Measurements from ENCODE around the gene ITGA4. TPM values are rescaled to one million over a fixed set of nuclear protein-coding genes. Genes with fewer than 3 reads are reported as not detected.

The ITGA4 gene
- polyA plus RNA-seq, 1 experiment = 17.6 TPM

GRCh38 chr2:181474222-181474881, 17.2 kb downstream of the ITGA4 start:
- Histone ChIP-seq H3K27me3 (ENCODE audit: control insufficient read depth, insufficient read depth, low read length) (no peaks in the 10 kb centered on the region), H3K4me3 (ENCODE audit: low read depth, low read length) (no peak overlapping the region), H3K36me3 (ENCODE audit: control insufficient read depth, insufficient read depth, low read length) (no peaks in the 10 kb centered on the region)
- TF ChIP-seq, protein P1, sequence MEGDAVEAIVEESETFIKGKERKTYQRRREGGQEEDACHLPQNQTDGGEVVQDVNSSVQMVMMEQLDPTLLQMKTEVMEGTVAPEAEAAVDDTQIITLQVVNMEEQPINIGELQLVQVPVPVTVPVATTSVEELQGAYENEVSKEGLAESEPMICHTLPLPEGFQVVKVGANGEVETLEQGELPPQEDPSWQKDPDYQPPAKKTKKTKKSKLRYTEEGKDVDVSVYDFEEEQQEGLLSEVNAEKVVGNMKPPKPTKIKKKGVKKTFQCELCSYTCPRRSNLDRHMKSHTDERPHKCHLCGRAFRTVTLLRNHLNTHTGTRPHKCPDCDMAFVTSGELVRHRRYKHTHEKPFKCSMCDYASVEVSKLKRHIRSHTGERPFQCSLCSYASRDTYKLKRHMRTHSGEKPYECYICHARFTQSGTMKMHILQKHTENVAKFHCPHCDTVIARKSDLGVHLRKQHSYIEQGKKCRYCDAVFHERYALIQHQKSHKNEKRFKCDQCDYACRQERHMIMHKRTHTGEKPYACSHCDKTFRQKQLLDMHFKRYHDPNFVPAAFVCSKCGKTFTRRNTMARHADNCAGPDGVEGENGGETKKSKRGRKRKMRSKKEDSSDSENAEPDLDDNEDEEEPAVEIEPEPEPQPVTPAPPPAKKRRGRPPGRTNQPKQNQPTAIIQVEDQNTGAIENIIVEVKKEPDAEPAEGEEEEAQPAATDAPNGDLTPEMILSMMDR (IDR thresholded peaks at IDR 0.05; ENCODE audit: insufficient read depth, low read depth, low read length) = no peak
- POLR2A ChIA-PET = interaction anchor here (0.5 kb wide), 1 partner anchor 901 kb away, joined by 4 read pairs; no protein-coding TSS in a partner anchor
- CTCF ChIA-PET = interaction anchor here (0.6 to 3.0 kb wide), 3 partner anchors 8 to 17 kb away, joined by 3 to 10 read pairs (median 4); partner anchors contain the start of gene ITGA4
- no peak for DNase-seq (ENCODE audit: low read depth)

DNA sequence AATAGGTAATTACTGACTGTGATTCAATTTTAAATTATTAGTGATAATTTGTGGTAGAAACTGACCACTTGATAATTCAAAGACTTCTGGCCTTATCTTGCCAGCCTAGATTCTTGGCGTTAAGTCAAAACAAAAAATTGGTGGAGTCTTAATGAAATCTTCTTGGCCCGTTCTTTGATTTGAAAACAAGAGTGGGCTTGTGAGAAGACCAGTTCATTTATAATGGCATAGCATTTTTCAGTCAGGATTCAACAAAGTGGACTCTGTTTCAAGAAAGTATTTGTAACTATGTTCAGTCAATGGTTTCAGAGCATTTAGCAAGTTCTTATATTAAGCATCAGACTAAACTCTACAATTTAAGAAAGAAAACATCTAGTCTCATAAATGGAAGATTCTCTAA, 26.0 kb downstream of the ITGA4 start:
- ChIA-PET POLR2A (no interaction called here), CTCF (no interaction called here)
- Histone ChIP-seq H3K36me3 (ENCODE audit: control insufficient read depth, insufficient read depth, low read length) (no peaks in the 10 kb centered on the region; the same call in 1 of the 2 replicates), H3K27me3 (ENCODE audit: control insufficient read depth, insufficient read depth, low read length) (no peaks in the 10 kb centered on the region), H3K4me3 (ENCODE audit: low read depth, low read length) (no peak overlapping the region)
- TF ChIP-seq, protein P1 (IDR thresholded peaks at IDR 0.05; ENCODE audit: insufficient read depth, low read depth, low read length) = no peak
- no peak for DNase-seq (ENCODE audit: low read depth)

DNA sequence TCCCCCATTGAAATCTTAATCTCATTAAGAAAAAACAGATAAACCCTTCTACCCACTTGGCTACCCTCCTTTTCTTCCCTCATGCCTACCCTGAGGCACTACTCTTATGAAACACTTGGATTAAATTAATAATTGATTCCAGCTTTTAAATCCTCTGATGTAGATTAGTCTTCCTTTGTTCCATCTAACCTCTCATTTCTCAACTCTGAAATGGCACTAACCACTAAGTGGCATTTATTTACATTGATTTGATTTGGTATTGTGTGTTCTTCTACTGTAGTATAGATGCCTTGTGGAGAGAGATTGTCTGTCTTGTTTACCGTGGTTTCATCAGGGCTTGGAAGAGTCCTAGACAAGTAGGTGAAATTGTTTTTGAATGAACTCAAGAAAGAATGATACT, 26.7 kb downstream of the ITGA4 start:
- Histone ChIP-seq H3K4me3 (ENCODE audit: low read depth, low read length) (no peak overlapping the region), H3K36me3 (ENCODE audit: control insufficient read depth, insufficient read depth, low read length) (no peaks in the 10 kb centered on the region; the same call in 1 of the 2 replicates), H3K27me3 (ENCODE audit: control insufficient read depth, insufficient read depth, low read length) (no peaks in the 10 kb centered on the region)
- TF ChIP-seq, protein P1 (IDR thresholded peaks at IDR 0.05; ENCODE audit: insufficient read depth, low read depth, low read length) = no peak
- DNase-seq (ENCODE audit: low read depth) = no peak
- ChIA-PET POLR2A (no interaction called here), CTCF (interaction anchor here (1.2 kb wide), 1 partner anchor 18 kb away, joined by 6 read pairs; no protein-coding TSS in a partner anchor)

GRCh38 chr2:181484851-181485637, 27.9 kb downstream of the ITGA4 start:
- Histone ChIP-seq H3K36me3 (ENCODE audit: control insufficient read depth, insufficient read depth, low read length) (no peaks in the 10 kb centered on the region; the same call in 1 of the 2 replicates), H3K4me3 (ENCODE audit: low read depth, low read length) (no peak overlapping the region), H3K27me3 (ENCODE audit: control insufficient read depth, insufficient read depth, low read length) (no peaks in the 10 kb centered on the region)
- ChIA-PET POLR2A (interaction anchor here (0.7 kb wide), 1 partner anchor 409 kb away, joined by 6 read pairs; no protein-coding TSS in a partner anchor), CTCF (interaction anchor here (1.2 kb wide), 1 partner anchor 19 kb away, joined by 6 read pairs; no protein-coding TSS in a partner anchor)
- no peak for DNase-seq (ENCODE audit: low read depth)
- TF ChIP-seq, protein P1 (IDR thresholded peaks at IDR 0.05; ENCODE audit: insufficient read depth, low read depth, low read length) = no peak

DNA sequence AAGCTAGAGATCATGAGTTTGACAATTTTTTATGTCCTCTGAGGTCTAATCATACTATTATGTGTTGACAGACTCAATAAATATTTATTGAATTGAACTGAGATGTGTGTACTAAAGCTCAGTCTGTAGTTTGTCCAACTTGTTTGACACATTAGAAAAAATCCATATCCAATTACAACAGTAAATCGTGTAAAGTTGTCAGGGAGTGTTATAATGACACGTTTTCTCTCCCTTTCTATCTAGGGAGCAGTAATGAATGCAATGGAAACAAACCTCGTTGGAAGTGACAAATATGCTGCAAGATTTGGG, 28.4 kb downstream of the ITGA4 start:
- H3K27me3 ChIP-seq (ENCODE audit: control insufficient read depth, insufficient read depth, low read length) = no peaks in the 10 kb centered on the region
- ChIA-PET CTCF (interaction anchor here (1.0 kb wide), 1 partner anchor 1362 kb away, joined by 3 read pairs; no protein-coding TSS in a partner anchor), POLR2A (no interaction called here)
- H3K36me3 ChIP-seq (ENCODE audit: control insufficient read depth, insufficient read depth, low read length) = no peaks in the 10 kb centered on the region; the same call in 1 of the 2 replicates
- TF ChIP-seq, protein P1 (IDR thresholded peaks at IDR 0.05; ENCODE audit: insufficient read depth, low read depth, low read length) = no peak
- no peak for DNase-seq (ENCODE audit: low read depth)
- H3K4me3 ChIP-seq (ENCODE audit: low read depth, low read length) = no peak overlapping the region
